ENCODE measurements around the gene CHD5. TPM values are rescaled to one million over a fixed set of nuclear protein-coding genes. Genes with fewer than 3 reads are reported as not detected.
A peak's percentile ranks its signal among the peaks of the same experiment; 100 is the strongest.

The CHD5 gene
- total RNA-seq, 3 donors from 2014 or later: 0.27 to 0.61 (median 0.34) TPM

- ATAC-seq: no peak
These were observed 35.9 kb downstream of the CHD5 start for GRCh38 chr1:6144175-6144574.

GRCh38 chr1:6143395-6143794, 36.7 kb downstream of the CHD5 start:
- no peak for DNase-seq
- H3K36me3 Mint-ChIP-seq (ENCODE audit: insufficient read depth): no peaks in the 10 kb centered on the region
- H3K4me1 Mint-ChIP-seq (ENCODE audit: low read depth): peaks cover 2% of the 10 kb centered on the region
- peaks cover 13% of the 10 kb centered on the region for H3K27me3 Mint-ChIP-seq (ENCODE audit: low read depth)
- H3K9me3 Mint-ChIP-seq: no peaks in the 10 kb centered on the region
- no peak overlapping the region for H3K4me3 Mint-ChIP-seq
- ATAC-seq: no peak

More at GRCh38 chr1:6144175-6144574, 35.9 kb downstream of the CHD5 start:
- Mint-ChIP-seq H3K9me3 (no peaks in the 10 kb centered on the region), H3K27me3 (ENCODE audit: low read depth) (peaks cover 15% of the 10 kb centered on the region), H3K4me1 (ENCODE audit: low read depth) (peaks cover 3% of the 10 kb centered on the region), H3K4me3 (no peak overlapping the region), H3K36me3 (ENCODE audit: insufficient read depth) (no peaks in the 10 kb centered on the region)
- no peak for DNase-seq

- Mint-ChIP-seq H3K9me3 (no peaks in the 10 kb centered on the region), H3K36me3 (ENCODE audit: insufficient read depth) (no peaks in the 10 kb centered on the region), H3K4me1 (ENCODE audit: low read depth) (no peaks in the 10 kb centered on the region), H3K27me3 (ENCODE audit: low read depth) (peaks cover 7% of the 10 kb centered on the region), H3K4me3 (no peak overlapping the region)
- ATAC-seq (no peak), DNase-seq (no peak)
These were observed 37.4 kb downstream of the CHD5 start for GRCh38 chr1:6142734-6143133.

- no peaks in the 10 kb centered on the region for H3K9me3 Mint-ChIP-seq
- no peak overlapping the region for H3K4me3 Mint-ChIP-seq
- ATAC-seq (no peak), DNase-seq (no peak)
- H3K27me3 Mint-ChIP-seq (ENCODE audit: low read depth): peaks cover 5% of the 10 kb centered on the region
- H3K36me3 Mint-ChIP-seq (ENCODE audit: insufficient read depth): no peaks in the 10 kb centered on the region
- H3K4me1 Mint-ChIP-seq (ENCODE audit: low read depth): no peaks in the 10 kb centered on the region
These were observed 38.0 kb downstream of the CHD5 start for GRCh38 chr1:6142036-6142621.

- DNase-seq (no peak), ATAC-seq (peak; percentile 76 to 79)
- no peaks in the 10 kb centered on the region for H3K9me3 Mint-ChIP-seq
- H3K4me3 Mint-ChIP-seq: no peak overlapping the region
- peaks cover 5% of the 10 kb centered on the region for H3K27me3 Mint-ChIP-seq (ENCODE audit: low read depth)
- no peaks in the 10 kb centered on the region for H3K36me3 Mint-ChIP-seq (ENCODE audit: insufficient read depth)
- no peaks in the 10 kb centered on the region for H3K4me1 Mint-ChIP-seq (ENCODE audit: low read depth)
These were observed 38.5 kb downstream of the CHD5 start for GRCh38 chr1:6141592-6141991.

GRCh38 chr1:6140413-6140812, 39.7 kb downstream of the CHD5 start:
- Mint-ChIP-seq H3K4me1 (ENCODE audit: low read depth) (no peaks in the 10 kb centered on the region), H3K4me3 (no peak overlapping the region)

GRCh38 chr1:6137758-6138157, 42.4 kb downstream of the CHD5 start:
- DNase-seq: no peak
- no peak for ATAC-seq

More at GRCh38 chr1:6140413-6140812, 39.7 kb downstream of the CHD5 start:
- ATAC-seq: no peak
- H3K36me3 Mint-ChIP-seq (ENCODE audit: insufficient read depth): no peaks in the 10 kb centered on the region
- H3K27me3 Mint-ChIP-seq (ENCODE audit: low read depth): peaks cover 2% of the 10 kb centered on the region
- no peaks in the 10 kb centered on the region for H3K9me3 Mint-ChIP-seq
- DNase-seq: no peak

GRCh38 chr1:6136516-6137220, 43.5 kb downstream of the CHD5 start:
- no peak overlapping the region for H3K4me3 Mint-ChIP-seq
- peaks cover 8% of the 10 kb centered on the region for H3K9me3 Mint-ChIP-seq
- peaks cover 3% of the 10 kb centered on the region for H3K36me3 Mint-ChIP-seq (ENCODE audit: insufficient read depth)
- H3K4me1 Mint-ChIP-seq (ENCODE audit: low read depth): no peaks in the 10 kb centered on the region
- ATAC-seq (no peak), DNase-seq (no peak)
- H3K27me3 Mint-ChIP-seq (ENCODE audit: low read depth): peaks cover 2% of the 10 kb centered on the region

More at GRCh38 chr1:6137758-6138157, 42.4 kb downstream of the CHD5 start:
- Mint-ChIP-seq H3K9me3 (no peaks in the 10 kb centered on the region), H3K4me3 (no peak overlapping the region), H3K27me3 (ENCODE audit: low read depth) (peaks cover 2% of the 10 kb centered on the region), H3K36me3 (ENCODE audit: insufficient read depth) (no peaks in the 10 kb centered on the region), H3K4me1 (ENCODE audit: low read depth) (no peaks in the 10 kb centered on the region)

- Mint-ChIP-seq H3K4me3 (no peak overlapping the region), H3K36me3 (ENCODE audit: insufficient read depth) (peaks cover 3% of the 10 kb centered on the region), H3K27me3 (ENCODE audit: low read depth) (peaks cover 2% of the 10 kb centered on the region), H3K9me3 (peaks cover 8% of the 10 kb centered on the region), H3K4me1 (ENCODE audit: low read depth) (no peaks in the 10 kb centered on the region)
- DNase-seq: no peak
- ATAC-seq: no peak
These were observed 45.2 kb downstream of the CHD5 start for GRCh38 chr1:6134741-6135510.

- no peak for DNase-seq
- no peak overlapping the region for H3K4me3 Mint-ChIP-seq
- peaks cover 8% of the 10 kb centered on the region for H3K9me3 Mint-ChIP-seq
- H3K36me3 Mint-ChIP-seq (ENCODE audit: insufficient read depth): peaks cover 3% of the 10 kb centered on the region
- H3K4me1 Mint-ChIP-seq (ENCODE audit: low read depth): no peaks in the 10 kb centered on the region
- H3K27me3 Mint-ChIP-seq (ENCODE audit: low read depth): peaks cover 2% of the 10 kb centered on the region
- no peak for ATAC-seq
These were observed 45.9 kb downstream of the CHD5 start for GRCh38 chr1:6134206-6134605.

- no peaks in the 10 kb centered on the region for H3K4me1 Mint-ChIP-seq (ENCODE audit: low read depth)
- peaks cover 2% of the 10 kb centered on the region for H3K27me3 Mint-ChIP-seq (ENCODE audit: low read depth)
- no peak for DNase-seq
- peaks cover 3% of the 10 kb centered on the region for H3K36me3 Mint-ChIP-seq (ENCODE audit: insufficient read depth)
- H3K9me3 Mint-ChIP-seq: peaks cover 8% of the 10 kb centered on the region
- no peak for ATAC-seq
- no peak overlapping the region for H3K4me3 Mint-ChIP-seq
These were observed 46.8 kb downstream of the CHD5 start for GRCh38 chr1:6133146-6133895.

GRCh38 chr1:6131561-6131960, 48.6 kb downstream of the CHD5 start:
- peaks cover 5% of the 10 kb centered on the region for H3K27me3 Mint-ChIP-seq (ENCODE audit: low read depth)
- H3K4me3 Mint-ChIP-seq: no peak overlapping the region
- peaks cover 3% of the 10 kb centered on the region for H3K36me3 Mint-ChIP-seq (ENCODE audit: insufficient read depth)
- peaks cover 3% of the 10 kb centered on the region for H3K4me1 Mint-ChIP-seq (ENCODE audit: low read depth)
- DNase-seq: no peak
- ATAC-seq: no peak
- H3K9me3 Mint-ChIP-seq: peaks cover 8% of the 10 kb centered on the region

GRCh38 chr1:6130596-6130995, 49.5 kb downstream of the CHD5 start:
- DNase-seq: no peak
- peaks cover 5% of the 10 kb centered on the region for H3K4me1 Mint-ChIP-seq (ENCODE audit: low read depth)
- peaks cover 8% of the 10 kb centered on the region for H3K9me3 Mint-ChIP-seq
- no peak for ATAC-seq
- H3K27me3 Mint-ChIP-seq (ENCODE audit: low read depth): peaks cover 5% of the 10 kb centered on the region
- peaks cover 3% of the 10 kb centered on the region for H3K36me3 Mint-ChIP-seq (ENCODE audit: insufficient read depth)
- no peak overlapping the region for H3K4me3 Mint-ChIP-seq

GRCh38 chr1:6130036-6130435, 50.1 kb downstream of the CHD5 start:
- no peak for ATAC-seq
- H3K4me1 Mint-ChIP-seq (ENCODE audit: low read depth): peaks cover 5% of the 10 kb centered on the region
- H3K9me3 Mint-ChIP-seq: peaks cover 8% of the 10 kb centered on the region
- DNase-seq: no peak
- peaks cover 3% of the 10 kb centered on the region for H3K36me3 Mint-ChIP-seq (ENCODE audit: insufficient read depth)
- H3K27me3 Mint-ChIP-seq (ENCODE audit: low read depth): peaks cover 5% of the 10 kb centered on the region
- H3K4me3 Mint-ChIP-seq: no peak overlapping the region
